NCI-H2107 (cell line): ENCODE data around the gene TOR1A.

Experiments used
- DNase-seq: peaks from one replicate; lab custom pipeline; 2025; lab: John Stamatoyannopoulos, UW

Gene TOR1A

GRCh38 chr9:129823935-129824601, at the start of gene TOR1A:
Gene TOR1A, minus strand, starts transcription at chr9:129824136. Its CDS starts 51 bp downstream, at chr9:129824085.
- DNase-seq = peak; percentile 88

- no peak for DNase-seq
Observed at GRCh38 chr9:129871046-129871445, 47.1 kb upstream of the TOR1A start.

GRCh38 chr9:129869585-129870501, 45.9 kb upstream of the TOR1A start:
- no peak for DNase-seq

- DNase-seq = no peak
Observed at GRCh38 chr9:129868872-129869486, 45.0 kb upstream of the TOR1A start.

- no peak for DNase-seq
Observed at GRCh38 chr9:129868023-129868871, 44.3 kb upstream of the TOR1A start.

GRCh38 chr9:129867136-129868022, 43.4 kb upstream of the TOR1A start:
- DNase-seq = no peak

GRCh38 chr9:129866394-129867135, 42.6 kb upstream of the TOR1A start:
- no peak for DNase-seq

GRCh38 chr9:129865668-129866320, 41.9 kb upstream of the TOR1A start:
- DNase-seq = no peak

- no peak for DNase-seq
Observed at GRCh38 chr9:129864991-129865647, 41.2 kb upstream of the TOR1A start.

- DNase-seq = no peak
Observed at GRCh38 chr9:129863059-129863690, 39.2 kb upstream of the TOR1A start.

GRCh38 chr9:129861447-129861827, 37.5 kb upstream of the TOR1A start:
- no peak for DNase-seq

- DNase-seq = no peak
Observed at GRCh38 chr9:129860653-129861446, 36.9 kb upstream of the TOR1A start.

- no peak for DNase-seq
Observed at GRCh38 chr9:129858167-129858962, 34.4 kb upstream of the TOR1A start.

GRCh38 chr9:129857207-129857606, 33.3 kb upstream of the TOR1A start:
- DNase-seq = no peak

- DNase-seq = no peak
Observed at GRCh38 chr9:129854588-129855110, 30.7 kb upstream of the TOR1A start.

- DNase-seq = peak; percentile 22
Observed at GRCh38 chr9:129853614-129854013, 29.7 kb upstream of the TOR1A start.

GRCh38 chr9:129852579-129852978, 28.6 kb upstream of the TOR1A start:
- DNase-seq = no peak
